Nephron (organoid): ENCODE data around the gene HOMER1.

ENCODE experiments used
- H3K27ac Mint-ChIP-seq, 3 experiments: 2 replicates each; pipeline ENCODE4 v1.8.0; 2020; ENCODE audit warnings: mixed read lengths in 3 of 3, mild to moderate bottlenecking in 2 of 3, moderate library complexity in 1 of 3
- H3K27me3 Mint-ChIP-seq: 2 replicates; pipeline ENCODE4 v1.8.0; 2021; ENCODE audit warnings: low read depth, mild to moderate bottlenecking, moderate library complexity, mixed read lengths
- H3K36me3 Mint-ChIP-seq: 2 replicates; pipeline ENCODE4 v1.8.0; 2020; ENCODE audit warnings: low read depth, mixed read lengths
- H3K4me1 Mint-ChIP-seq: 2 replicates; pipeline ENCODE4 v1.8.0; 2020; ENCODE audit warnings: mixed read lengths
- H3K4me3 Mint-ChIP-seq, 3 experiments: 2 replicates each; pipeline ENCODE4 v1.8.0; 2020; ENCODE audit warnings: mild to moderate bottlenecking in 3 of 3, mixed read lengths in 3 of 3, moderate library complexity in 2 of 3
- H3K9me3 Mint-ChIP-seq: 2 replicates; pipeline ENCODE4 v1.8.0; 2020; ENCODE audit warnings: mixed read lengths
- CTCF ChIP-seq, 3 experiments: fragments of 200-600 bp; sonication (generic); IDR thresholded peaks; one replicate each; pipeline ENCODE4 v1.5.0; 2021; ENCODE audit warnings: antibody characterized with exemption in 3 of 3; ENCODE audit not compliant: unreplicated experiment in 3 of 3

HOMER1 gene

GRCh38 chr5:79509244-79509885, 4.6 kb downstream of the HOMER1 start:
- Mint-ChIP-seq H3K9me3 (no peaks in the 10 kb centered on the region), H3K36me3 (no peaks in the 10 kb centered on the region), H3K4me1 (peaks cover 52% of the 10 kb centered on the region), H3K27ac (peak overlapping the region; percentile 2 to 40 (median 40)), H3K27me3 (peaks cover 14% of the 10 kb centered on the region), H3K4me3 (peak overlapping the region in 2 of 3 experiments; percentile 19 to 54)
- no peak for TF ChIP-seq CTCF (IDR thresholded peaks at IDR 0.05; ENCODE audit: unreplicated experiment in 3 of 3)

GRCh38 chr5:79508794-79509193, 5.1 kb downstream of the HOMER1 start:
- peaks cover 58% of the 10 kb centered on the region for H3K4me1 Mint-ChIP-seq
- peak overlapping the region in 2 of 3 experiments; percentile 19 to 54 for H3K4me3 Mint-ChIP-seq
- no peaks in the 10 kb centered on the region for H3K9me3 Mint-ChIP-seq
- peak overlapping the region in 2 of 3 experiments; percentile 2 to 40 for H3K27ac Mint-ChIP-seq
- H3K36me3 Mint-ChIP-seq: no peaks in the 10 kb centered on the region
- H3K27me3 Mint-ChIP-seq: peaks cover 14% of the 10 kb centered on the region
- no peak for TF ChIP-seq CTCF (IDR thresholded peaks at IDR 0.05; ENCODE audit: unreplicated experiment in 3 of 3)

- Mint-ChIP-seq H3K27ac (peak overlapping the region in 1 of 3 experiments; percentile 40), H3K9me3 (no peaks in the 10 kb centered on the region), H3K4me1 (peaks cover 58% of the 10 kb centered on the region), H3K4me3 (peak overlapping the region in 1 of 3 experiments; percentile 54), H3K36me3 (no peaks in the 10 kb centered on the region), H3K27me3 (peaks cover 14% of the 10 kb centered on the region)
- no peak for TF ChIP-seq CTCF (IDR thresholded peaks at IDR 0.05; ENCODE audit: unreplicated experiment in 3 of 3)
Measured at GRCh38 chr5:79508354-79508753, 5.6 kb downstream of the HOMER1 start.

- Mint-ChIP-seq H3K4me1 (peaks cover 58% of the 10 kb centered on the region), H3K36me3 (no peaks in the 10 kb centered on the region), H3K9me3 (no peaks in the 10 kb centered on the region), H3K27me3 (peaks cover 7% of the 10 kb centered on the region), H3K27ac (peak overlapping the region in 1 of 3 experiments; percentile 37), H3K4me3 (no peak overlapping the region)
- no peak for TF ChIP-seq CTCF (IDR thresholded peaks at IDR 0.05; ENCODE audit: unreplicated experiment in 3 of 3)
Measured at GRCh38 chr5:79507251-79508205, 6.4 kb downstream of the HOMER1 start.

GRCh38 chr5:79505138-79505537, 8.8 kb downstream of the HOMER1 start:
- no peaks in the 10 kb centered on the region for H3K27me3 Mint-ChIP-seq
- no peak overlapping the region for H3K27ac Mint-ChIP-seq
- H3K36me3 Mint-ChIP-seq: no peaks in the 10 kb centered on the region
- no peak for TF ChIP-seq CTCF (IDR thresholded peaks at IDR 0.05; ENCODE audit: unreplicated experiment in 3 of 3)
- peaks cover 38% of the 10 kb centered on the region for H3K4me1 Mint-ChIP-seq
- no peak overlapping the region for H3K4me3 Mint-ChIP-seq
- H3K9me3 Mint-ChIP-seq: no peaks in the 10 kb centered on the region
